Activated CD8-positive, alpha-beta memory T cell treated with anti-CD3 and anti-CD28 coated beads, Interleukin-2, amount 50 U/mL, for 4 hours (primary cell): Measurements from ENCODE around the gene SYNE1.
A peak's percentile ranks its signal among the peaks of the same experiment; 100 is the strongest.
"Not testable (repeated sequence)": the region's sequence is repeated elsewhere in the genome, so short reads cannot be mapped to it uniquely, and the experiment has no call there.

ENCODE experiments used
- DNase-seq: peaks from one replicate; pipeline ENCODE4 v3.0.0-alpha.2; 2020

The SYNE1 gene

GRCh38 chr6:152364866-152365265, 272.3 kb downstream of the SYNE1 start:
- DNase-seq: no peak

- no peak for DNase-seq
Measured at GRCh38 chr6:152360034-152360433, 277.1 kb downstream of the SYNE1 start.

GRCh38 chr6:152356662-152357061, 280.5 kb downstream of the SYNE1 start:
- no peak for DNase-seq

- DNase-seq: no peak
Measured at GRCh38 chr6:152356016-152356415, 281.1 kb downstream of the SYNE1 start.

- no peak for DNase-seq
Measured at GRCh38 chr6:152355166-152355565, 282.0 kb downstream of the SYNE1 start.

- DNase-seq: no peak
Measured at GRCh38 chr6:152353440-152353839, 283.7 kb downstream of the SYNE1 start.

GRCh38 chr6:152351742-152352141, 285.4 kb downstream of the SYNE1 start:
- DNase-seq: no peak

- DNase-seq: no peak
Measured at GRCh38 chr6:152351110-152351509, 286.1 kb downstream of the SYNE1 start.

- DNase-seq: no peak
Measured at GRCh38 chr6:152348116-152348515, 289.0 kb downstream of the SYNE1 start.

- no peak for DNase-seq
Measured at GRCh38 chr6:152343735-152344360, 293.3 kb downstream of the SYNE1 start.

GRCh38 chr6:152341596-152341995, 295.6 kb downstream of the SYNE1 start:
- no peak for DNase-seq

- DNase-seq: peak; percentile 67
Measured at GRCh38 chr6:152338335-152339125, 298.6 kb downstream of the SYNE1 start.

- no peak for DNase-seq
Measured at GRCh38 chr6:152334555-152334954, 302.6 kb downstream of the SYNE1 start.

GRCh38 chr6:152330961-152331360, 306.2 kb downstream of the SYNE1 start:
- DNase-seq: no peak

GRCh38 chr6:152329638-152330448, 307.3 kb downstream of the SYNE1 start:
- DNase-seq: no peak

GRCh38 chr6:152328200-152328599, 309.0 kb downstream of the SYNE1 start:
- not testable (repeated sequence) for DNase-seq

GRCh38 chr6:152323376-152323775, 313.8 kb downstream of the SYNE1 start:
- DNase-seq: no peak

- no peak for DNase-seq
Measured at GRCh38 chr6:152318278-152318677, 318.9 kb downstream of the SYNE1 start.

- no peak for DNase-seq
Measured at GRCh38 chr6:152316024-152316423, 321.1 kb downstream of the SYNE1 start.

- no peak for DNase-seq
Measured at GRCh38 chr6:152314483-152314832, 322.7 kb downstream of the SYNE1 start.

- DNase-seq: no peak
Measured at GRCh38 chr6:152313542-152314482, 323.4 kb downstream of the SYNE1 start.

GRCh38 chr6:152312434-152312833, 324.7 kb downstream of the SYNE1 start:
- no peak for DNase-seq
